T-helper 17 cell (primary cell): ENCODE results near the gene OXLD1. TPM values are rescaled to one million over a fixed set of nuclear protein-coding genes. Genes with fewer than 3 reads are reported as not detected.

Experiments
- ATAC-seq: fragments of 150-1000 bp; cut with Tn5 transposase; 2 replicates; pipeline ENCODE4 v1.10.0; 2021; ENCODE audit warnings: mild to moderate bottlenecking, moderate library complexity
- DNase-seq, 3 donors: peaks; one replicate each; pipeline versions ENCODE4 v3.0.0 to v3.0.0-alpha.2; 2020 to 2021
- H3K9me3 ChIP-seq: one replicate; pipeline ENCODE4 v1.7.0; 2013; ENCODE audit warnings: low read length, mild to moderate bottlenecking; ENCODE audit not compliant: control insufficient read depth, poor library complexity, severe bottlenecking
- H3K27ac Mint-ChIP-seq: one replicate; pipeline ENCODE4 v1.8.0; 2022; ENCODE audit warnings: mild to moderate bottlenecking, moderate library complexity, mixed read lengths
- H3K27me3 Mint-ChIP-seq: one replicate; pipeline ENCODE4 v1.8.0; 2022; ENCODE audit warnings: mixed read lengths
- H3K36me3 Mint-ChIP-seq: one replicate; pipeline ENCODE4 v1.8.0; 2022; ENCODE audit warnings: low read depth, mixed read lengths
- H3K4me1 Mint-ChIP-seq: one replicate; pipeline ENCODE4 v1.8.0; 2022; ENCODE audit warnings: mild to moderate bottlenecking, mixed read lengths
- H3K4me3 Mint-ChIP-seq: one replicate; pipeline ENCODE4 v1.8.0; 2022; ENCODE audit warnings: mild to moderate bottlenecking, moderate library complexity, mixed read lengths
- total RNA-seq, 4 donors: library from RNA in 2 of 4; stranded (reverse) in 2 of 4; gene quantifications; one replicate each; pipeline ENCODE4 v1.2.3 and lab custom pipeline; 2022 to 2026

OXLD1 gene
- total RNA-seq, 2 donors from 2014 or later = 32.8 to 34.4 TPM

DNA sequence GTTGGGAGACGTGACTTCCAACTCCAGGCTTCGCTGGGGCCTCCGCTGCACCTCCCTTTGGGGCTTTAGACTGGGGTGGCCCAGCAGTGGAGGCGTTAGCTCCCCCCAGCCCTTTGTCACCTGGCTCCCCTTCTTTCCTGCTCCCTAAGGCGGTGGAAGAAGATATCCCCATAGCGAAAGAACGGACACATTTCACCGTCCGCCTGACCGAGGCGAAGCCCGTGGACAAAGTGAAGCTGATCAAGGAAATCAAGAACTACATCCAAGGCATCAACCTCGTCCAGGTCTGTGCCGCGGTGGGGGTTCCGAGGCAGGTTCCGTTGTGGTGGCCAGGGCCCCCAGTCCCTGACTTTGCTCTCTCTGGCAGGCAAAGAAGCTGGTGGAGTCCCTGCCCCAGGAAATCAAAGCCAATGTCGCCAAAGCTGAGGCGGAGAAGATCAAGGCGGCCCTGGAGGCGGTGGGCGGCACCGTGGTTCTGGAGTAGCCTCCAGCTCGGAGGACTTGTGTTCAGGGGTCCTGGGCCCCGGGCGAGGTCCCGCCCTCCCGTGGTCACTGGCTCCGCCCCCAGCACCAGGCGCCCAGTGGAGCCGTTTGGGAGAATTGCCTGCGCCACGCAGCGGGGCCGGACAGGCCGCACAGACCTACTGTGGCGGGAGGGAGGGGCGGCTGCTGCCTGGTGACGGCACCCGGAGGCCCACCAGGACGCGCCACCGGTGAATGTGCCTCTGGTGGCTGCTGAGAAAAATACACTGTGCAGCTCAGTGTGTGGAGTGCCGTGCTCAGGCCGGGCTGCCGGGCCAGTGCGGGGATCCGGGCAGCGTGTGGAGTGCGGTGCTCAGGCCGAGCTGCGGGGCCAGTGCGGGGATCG lies 40.6 kb upstream of the OXLD1 start:
- H3K36me3 Mint-ChIP-seq = peaks cover 2% of the 10 kb centered on the region
- peak overlapping the region; percentile 29 for H3K27ac Mint-ChIP-seq
- H3K9me3 ChIP-seq = no peaks in the 10 kb centered on the region
- DNase-seq (no peak), ATAC-seq (no peak)
- no peak overlapping the region for H3K4me3 Mint-ChIP-seq
- H3K27me3 Mint-ChIP-seq = no peaks in the 10 kb centered on the region
- peaks cover 16% of the 10 kb centered on the region for H3K4me1 Mint-ChIP-seq

DNA sequence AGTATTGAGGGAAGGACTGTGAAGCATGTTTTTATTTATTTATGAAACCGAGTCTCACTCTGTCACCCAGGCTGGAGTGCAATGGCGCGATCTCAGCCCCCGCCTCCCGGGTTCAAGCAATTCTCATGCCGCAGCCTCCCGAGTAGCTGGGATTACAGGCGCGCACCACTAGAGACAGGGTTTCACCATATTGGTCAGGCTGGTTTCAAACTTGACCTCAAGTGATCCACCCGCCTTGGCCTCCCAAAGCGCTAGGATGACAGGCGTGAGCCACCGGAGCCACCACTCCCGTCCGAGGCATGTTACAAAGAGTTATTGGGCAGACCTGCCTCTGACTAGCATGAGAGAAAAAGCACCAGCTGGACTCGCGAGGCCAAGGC lies 39.8 kb upstream of the OXLD1 start:
- DNase-seq (no peak), ATAC-seq (no peak)
- peaks cover 2% of the 10 kb centered on the region for H3K36me3 Mint-ChIP-seq
- H3K9me3 ChIP-seq = no peaks in the 10 kb centered on the region
- H3K27me3 Mint-ChIP-seq = no peaks in the 10 kb centered on the region
- no peak overlapping the region for H3K27ac Mint-ChIP-seq
- peak overlapping the region; percentile 9 for H3K4me3 Mint-ChIP-seq
- peaks cover 16% of the 10 kb centered on the region for H3K4me1 Mint-ChIP-seq

DNA sequence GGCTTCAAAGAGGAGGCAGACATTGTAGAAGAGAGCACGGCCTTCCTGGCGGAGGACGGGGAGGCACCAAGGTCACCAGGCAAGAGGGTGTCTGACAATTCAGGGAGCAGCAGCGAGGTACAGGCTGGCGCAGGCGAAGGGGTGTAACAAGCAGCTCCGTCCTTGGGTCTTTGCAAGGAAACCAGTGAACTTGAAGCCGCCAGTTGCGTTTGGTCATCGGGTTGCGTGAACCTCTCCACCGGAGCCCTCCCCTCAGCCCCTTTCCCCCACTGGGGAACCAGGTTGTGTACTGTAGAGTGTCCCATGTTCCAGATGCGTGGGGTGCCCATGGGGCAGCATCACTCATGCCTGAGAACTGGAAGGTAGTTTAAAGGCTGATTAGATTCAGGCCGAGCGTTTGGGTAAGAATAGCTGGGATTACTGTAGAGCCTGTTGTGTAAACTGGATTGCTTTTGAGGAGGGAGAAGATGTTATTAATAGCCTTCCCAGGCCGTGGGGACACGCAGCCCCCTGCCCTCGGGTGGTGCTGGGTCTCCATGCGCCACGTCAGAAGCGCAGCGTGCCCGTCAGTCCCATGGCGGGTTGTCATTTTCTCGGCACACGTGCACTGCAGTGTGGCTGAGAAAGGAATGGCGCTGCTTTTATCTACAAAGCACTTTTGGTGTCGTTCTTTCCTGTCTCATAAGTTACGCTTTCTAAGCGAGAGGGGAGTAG lies 39.3 kb upstream of the OXLD1 start:
- H3K27ac Mint-ChIP-seq = no peak overlapping the region
- H3K36me3 Mint-ChIP-seq = peaks cover 2% of the 10 kb centered on the region
- H3K27me3 Mint-ChIP-seq = no peaks in the 10 kb centered on the region
- no peak for DNase-seq
- H3K9me3 ChIP-seq = no peaks in the 10 kb centered on the region
- no peak for ATAC-seq
- H3K4me1 Mint-ChIP-seq = peaks cover 16% of the 10 kb centered on the region
- H3K4me3 Mint-ChIP-seq = no peak overlapping the region

DNA sequence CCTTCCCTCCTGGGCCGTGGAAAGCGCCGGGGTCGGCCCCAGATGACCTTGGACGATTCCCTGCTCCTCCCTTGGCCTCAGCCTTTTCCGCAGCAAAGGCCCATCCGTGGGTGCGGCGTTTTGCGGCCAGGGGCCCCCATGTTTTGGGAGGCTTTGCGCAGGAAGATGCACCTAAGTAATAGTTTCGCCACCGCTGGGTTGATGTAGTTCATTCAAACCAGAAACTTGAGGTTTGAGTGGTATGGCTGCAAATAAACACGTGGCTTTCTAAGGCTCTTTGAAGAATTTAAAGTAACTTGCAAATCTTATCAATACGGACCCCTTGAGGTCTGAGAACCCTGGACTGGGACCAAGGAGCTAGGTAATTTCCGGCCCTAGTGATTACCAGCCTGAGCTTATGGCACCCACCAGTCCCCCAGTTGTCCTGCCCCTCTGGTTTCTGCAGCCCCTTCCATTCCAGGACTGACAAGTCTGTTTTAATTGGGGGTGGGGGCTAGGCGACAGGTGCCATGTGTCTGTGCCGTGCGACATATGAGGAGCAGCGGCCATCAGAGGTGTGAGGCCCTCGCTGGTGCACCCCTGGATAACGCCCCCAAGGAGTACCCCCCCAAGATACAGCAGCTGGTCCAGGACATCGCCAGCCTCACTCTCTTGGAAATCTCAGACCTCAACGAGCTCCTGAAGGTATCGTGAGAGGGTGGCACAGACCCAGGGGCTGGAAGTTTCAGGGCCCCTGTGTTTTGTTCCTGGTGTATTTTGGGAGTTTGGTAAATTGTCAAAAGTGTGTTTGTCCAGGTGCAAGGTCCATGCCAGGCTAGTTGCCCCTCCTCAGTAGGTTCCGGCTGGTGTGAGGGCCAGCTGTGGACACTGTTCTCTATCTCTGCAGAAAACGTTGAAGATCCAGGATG lies 37.6 kb upstream of the OXLD1 start:
- H3K9me3 ChIP-seq = no peaks in the 10 kb centered on the region
- Mint-ChIP-seq H3K27ac (peak overlapping the region; percentile 91), H3K36me3 (peaks cover 2% of the 10 kb centered on the region), H3K4me3 (peak overlapping the region; percentile 83), H3K4me1 (peaks cover 16% of the 10 kb centered on the region), H3K27me3 (no peaks in the 10 kb centered on the region)
- no peak for DNase-seq
- peak; percentile 29 for ATAC-seq

DNA sequence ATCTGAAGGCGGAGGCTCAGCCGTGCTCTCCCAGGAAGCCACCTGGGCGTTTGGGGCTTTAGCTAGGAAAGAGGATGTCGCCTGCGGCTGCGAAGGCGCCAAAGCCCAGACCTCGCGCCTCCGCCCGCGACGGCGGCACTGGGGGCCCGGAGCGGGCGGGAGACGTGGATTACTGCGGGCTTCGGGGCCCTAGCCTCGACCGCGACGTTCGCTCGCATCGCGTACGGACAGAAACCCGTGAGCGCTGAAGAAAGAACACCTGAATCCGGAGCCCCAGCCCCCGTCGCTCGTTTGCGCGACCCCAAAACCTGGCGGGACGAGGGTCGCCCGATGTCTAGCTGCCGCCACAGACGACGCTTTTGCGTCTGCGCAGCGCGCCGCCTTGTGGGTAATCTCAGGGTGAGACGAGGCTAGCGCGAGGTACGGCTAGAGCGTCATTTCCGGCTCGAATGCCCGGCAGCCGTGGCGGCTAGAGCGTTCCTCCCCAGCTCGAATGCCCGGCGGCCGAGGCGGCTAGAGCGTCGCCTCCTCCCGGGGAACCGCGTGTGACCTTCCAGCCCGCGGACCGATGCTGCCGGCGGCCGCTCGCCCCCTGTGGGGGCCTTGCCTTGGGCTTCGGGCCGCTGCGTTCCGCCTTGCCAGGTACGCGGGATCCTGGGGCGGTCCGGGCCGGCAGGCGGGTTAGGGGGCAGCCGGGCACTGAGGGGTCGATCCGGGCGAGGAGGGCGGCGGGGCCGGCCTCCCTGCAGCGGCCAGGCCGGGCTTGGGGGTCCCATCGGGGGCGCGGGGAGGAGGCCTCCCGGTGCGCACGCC lies 36.7 kb upstream of the OXLD1 start, which contains the start of gene MRPL12:
Gene MRPL12, plus strand, starts transcription at position 434 of the 813 bp plus-strand sequence. Its CDS starts 135 bp downstream, at position 569.
- H3K36me3 Mint-ChIP-seq = peaks cover 2% of the 10 kb centered on the region
- peak within 1 kb of the TSS; percentile 91 for H3K27ac Mint-ChIP-seq
- peaks cover 16% of the 10 kb centered on the region for H3K4me1 Mint-ChIP-seq
- ATAC-seq (peak; percentile 93), DNase-seq (peak; percentile 77 to 80 (median 78))
- H3K4me3 Mint-ChIP-seq = peak within 1 kb of the TSS; percentile 90
- H3K9me3 ChIP-seq = no peaks in the 10 kb centered on the region
- no peaks in the 10 kb centered on the region for H3K27me3 Mint-ChIP-seq

DNA sequence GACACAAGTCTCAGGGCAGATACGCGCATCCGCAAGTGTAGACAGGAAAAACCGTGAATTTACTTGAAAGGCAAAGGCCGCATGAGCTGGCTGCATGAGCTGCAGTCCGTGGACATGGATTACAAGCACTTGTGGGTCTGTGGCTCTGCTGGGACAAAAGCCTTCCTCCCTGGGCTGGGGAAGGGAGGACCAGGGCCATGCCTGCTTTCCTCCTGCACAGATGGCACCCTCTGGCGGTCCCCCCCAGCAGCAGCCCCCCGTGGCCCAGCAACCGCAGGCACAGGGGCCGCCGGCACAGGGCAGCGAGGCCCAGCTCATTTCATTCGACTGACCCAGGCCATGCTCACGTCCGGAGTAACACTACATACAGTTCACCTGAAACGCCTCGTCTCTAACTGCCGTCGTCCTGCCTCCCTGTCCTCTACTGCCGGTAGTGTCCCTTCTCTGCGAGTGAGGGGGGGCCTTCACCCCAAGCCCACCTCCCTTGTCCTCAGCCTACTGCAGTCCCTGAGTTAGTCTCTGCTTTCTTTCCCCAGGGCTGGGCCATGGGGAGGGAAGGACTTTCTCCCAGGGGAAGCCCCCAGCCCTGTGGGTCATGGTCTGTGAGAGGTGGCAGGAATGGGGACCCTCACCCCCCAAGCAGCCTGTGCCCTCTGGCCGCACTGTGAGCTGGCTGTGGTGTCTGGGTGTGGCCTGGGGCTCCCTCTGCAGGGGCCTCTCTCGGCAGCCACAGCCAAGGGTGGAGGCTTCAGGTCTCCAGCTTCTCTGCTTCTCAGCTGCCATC lies 35.1 kb upstream of the OXLD1 start:
- no peak for ATAC-seq
- Mint-ChIP-seq H3K27me3 (no peaks in the 10 kb centered on the region), H3K4me1 (peaks cover 18% of the 10 kb centered on the region), H3K36me3 (peaks cover 2% of the 10 kb centered on the region), H3K4me3 (peak overlapping the region; percentile 39), H3K27ac (peak overlapping the region; percentile 91)
- DNase-seq = no peak
- no peaks in the 10 kb centered on the region for H3K9me3 ChIP-seq

DNA sequence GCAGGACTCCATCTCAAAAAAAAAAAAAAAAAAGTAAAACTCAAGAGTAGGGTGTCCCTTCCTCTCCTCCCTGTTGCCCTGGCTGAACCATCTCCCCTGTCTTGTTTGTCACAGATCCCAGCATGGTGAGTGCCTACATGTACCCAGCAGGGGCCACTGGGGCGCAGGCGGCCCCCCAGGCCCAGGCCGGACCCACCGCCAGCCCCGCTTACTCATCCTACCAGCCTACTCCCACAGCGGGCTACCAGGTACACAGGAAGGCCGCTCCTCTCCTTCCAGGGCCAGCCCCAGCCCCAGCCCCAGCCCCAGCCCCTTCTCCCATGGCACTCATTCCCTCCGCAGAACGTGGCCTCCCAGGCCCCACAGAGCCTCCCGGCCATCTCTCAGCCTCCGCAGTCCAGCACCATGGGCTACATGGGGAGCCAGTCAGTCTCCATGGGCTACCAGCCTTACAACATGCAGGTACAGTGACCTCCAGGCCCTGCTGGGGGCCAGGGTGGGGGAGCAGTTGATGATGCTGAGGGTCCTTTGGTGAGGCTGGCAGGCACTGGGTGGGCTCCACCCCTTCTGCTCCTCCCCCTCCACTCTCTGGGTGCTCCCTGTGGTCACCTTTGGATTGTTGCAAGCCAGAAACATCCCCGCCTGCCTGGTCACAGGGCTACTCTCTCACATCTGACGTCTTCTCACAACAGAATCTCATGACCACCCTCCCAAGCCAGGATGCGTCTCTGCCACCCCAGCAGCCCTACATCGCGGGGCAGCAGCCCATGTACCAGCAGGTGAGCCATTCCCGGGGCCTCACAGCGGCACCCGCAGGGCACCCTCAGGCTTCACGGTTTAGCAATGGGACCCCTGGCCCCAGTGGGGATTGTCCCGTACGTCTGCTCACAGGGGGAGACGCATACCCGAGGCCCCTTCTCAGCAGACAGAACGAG lies 34.2 kb upstream of the OXLD1 start:
- no peak for ATAC-seq
- no peak for DNase-seq
- no peaks in the 10 kb centered on the region for H3K36me3 Mint-ChIP-seq
- peak overlapping the region; percentile 39 for H3K4me3 Mint-ChIP-seq
- peak overlapping the region; percentile 9 for H3K27ac Mint-ChIP-seq
- no peaks in the 10 kb centered on the region for H3K27me3 Mint-ChIP-seq
- peaks cover 15% of the 10 kb centered on the region for H3K4me1 Mint-ChIP-seq
- no peaks in the 10 kb centered on the region for H3K9me3 ChIP-seq

DNA sequence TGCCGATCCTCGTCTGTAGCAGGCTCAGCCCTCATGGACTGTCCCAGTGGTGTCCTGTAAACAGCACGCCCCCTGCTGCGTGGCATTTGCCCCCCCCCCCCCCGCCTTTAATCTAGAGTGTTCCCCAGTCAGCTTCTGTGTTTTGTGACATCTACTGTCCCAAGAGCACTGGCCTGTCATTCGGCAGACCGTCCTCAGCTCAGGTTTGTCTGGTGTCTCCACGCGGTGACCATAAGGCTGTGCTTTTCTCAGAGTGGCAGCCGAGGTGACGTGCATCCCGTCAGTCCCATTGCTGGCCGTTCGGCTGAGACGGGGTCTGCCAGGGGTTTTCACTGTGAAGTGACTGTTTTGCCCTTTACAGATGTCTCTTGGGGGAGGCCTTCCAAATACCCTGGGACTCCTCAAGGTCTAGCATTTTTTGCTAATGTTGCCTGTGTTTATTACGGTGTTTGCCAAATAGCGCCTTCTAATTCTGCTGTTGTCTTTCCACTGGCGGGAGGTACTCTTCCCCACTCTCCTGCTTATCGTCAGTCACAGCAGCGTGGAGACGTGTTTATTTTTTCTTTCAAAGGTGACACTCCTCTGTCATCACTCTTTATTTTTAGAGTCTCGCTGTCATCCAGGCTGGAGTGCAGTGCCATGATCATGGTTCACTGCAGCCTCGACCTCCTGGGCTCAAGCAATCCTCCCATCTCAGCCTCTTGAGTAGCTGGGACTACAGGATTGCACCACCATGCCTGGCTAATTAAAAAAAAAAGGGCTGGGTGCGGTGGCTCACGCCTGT lies 31.0 kb upstream of the OXLD1 start:
- Mint-ChIP-seq H3K4me1 (peaks cover 10% of the 10 kb centered on the region), H3K27ac (peak overlapping the region; percentile 34)

DNA sequence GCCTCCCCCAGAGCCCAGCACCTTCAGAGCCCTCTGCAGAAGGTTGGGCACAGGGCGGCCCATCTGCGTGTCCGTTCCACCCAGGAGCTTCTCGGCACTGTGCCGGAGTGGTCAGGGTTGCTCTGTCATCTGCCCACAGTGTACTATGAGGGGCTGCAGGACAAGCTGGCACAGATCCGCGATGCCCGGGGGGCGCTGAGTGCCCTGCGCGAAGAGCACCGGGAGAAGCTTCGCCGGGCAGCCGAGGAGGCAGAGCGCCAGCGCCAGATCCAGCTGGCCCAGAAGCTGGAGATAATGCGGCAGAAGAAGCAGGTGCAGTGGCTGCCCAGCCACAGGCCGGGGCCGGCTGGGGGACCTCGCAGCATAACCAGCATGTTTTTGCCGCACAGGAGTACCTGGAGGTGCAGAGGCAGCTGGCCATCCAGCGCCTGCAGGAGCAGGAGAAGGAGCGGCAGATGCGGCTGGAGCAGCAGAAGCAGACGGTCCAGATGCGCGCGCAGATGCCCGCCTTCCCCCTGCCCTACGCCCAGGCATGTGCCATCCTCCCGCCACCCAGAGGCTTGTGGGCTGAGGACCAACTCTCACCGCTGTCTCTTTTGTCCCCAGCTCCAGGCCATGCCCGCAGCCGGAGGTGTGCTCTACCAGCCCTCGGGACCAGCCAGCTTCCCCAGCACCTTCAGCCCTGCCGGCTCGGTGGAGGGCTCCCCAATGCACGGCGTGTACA lies 30.0 kb upstream of the OXLD1 start:
- Mint-ChIP-seq H3K36me3 (no peaks in the 10 kb centered on the region), H3K4me1 (peaks cover 2% of the 10 kb centered on the region), H3K27me3 (no peaks in the 10 kb centered on the region), H3K27ac (no peak overlapping the region), H3K4me3 (no peak overlapping the region)
- H3K9me3 ChIP-seq = no peaks in the 10 kb centered on the region
- ATAC-seq = no peak
- no peak for DNase-seq

More for the DNA sequence above, 31.0 kb upstream of the OXLD1 start:
- Mint-ChIP-seq H3K36me3 (no peaks in the 10 kb centered on the region), H3K27me3 (no peaks in the 10 kb centered on the region), H3K4me3 (no peak overlapping the region)
- ATAC-seq (no peak), DNase-seq (no peak)
- no peaks in the 10 kb centered on the region for H3K9me3 ChIP-seq

DNA sequence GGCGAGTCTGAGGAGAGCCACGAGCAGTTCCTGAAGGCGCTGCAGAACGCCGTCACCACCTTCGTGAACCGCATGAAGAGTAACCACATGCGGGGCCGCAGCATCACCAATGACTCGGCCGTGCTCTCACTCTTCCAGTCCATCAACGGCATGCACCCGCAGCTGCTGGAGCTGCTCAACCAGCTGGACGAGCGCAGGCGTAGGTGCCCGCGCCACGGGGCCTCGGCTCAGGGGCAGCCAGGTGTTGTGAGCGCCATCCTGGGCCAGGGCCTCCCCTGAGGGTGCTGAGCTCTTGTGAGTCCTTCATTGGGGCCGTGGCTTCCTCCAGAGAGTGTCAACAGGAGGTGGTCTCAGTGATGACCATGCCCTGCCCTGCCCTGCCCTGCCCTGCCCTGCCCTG lies 29.4 kb upstream of the OXLD1 start:
- ATAC-seq = no peak
- Mint-ChIP-seq H3K27ac (no peak overlapping the region), H3K4me3 (no peak overlapping the region), H3K27me3 (no peaks in the 10 kb centered on the region), H3K36me3 (no peaks in the 10 kb centered on the region), H3K4me1 (peaks cover 2% of the 10 kb centered on the region)
- H3K9me3 ChIP-seq = no peaks in the 10 kb centered on the region
- no peak for DNase-seq
